ENCODE results near the gene SEMA5B. TPM values are rescaled to one million over a fixed set of nuclear protein-coding genes. Genes with fewer than 3 reads are reported as not detected.

Gene SEMA5B
- total and polyA plus RNA-seq, 4 donors, result 0.20 to 1.1 (median 0.23) TPM

GRCh38 chr3:122993124-122993978 is 34.2 kb downstream of the SEMA5B start:
- TF ChIP-seq EGR1 (IDR thresholded peaks at IDR 0.05; ENCODE audit: low read depth in 2 of 2), result no peak
- no peak for TF ChIP-seq REST (IDR thresholded peaks at IDR 0.05)
- no peak for TF ChIP-seq SP1 (IDR thresholded peaks at IDR 0.05)
- H3K36me3 ChIP-seq (ENCODE audit: control insufficient read depth in 4 of 4, insufficient read depth in 3 of 4, low read depth in 1 of 4, low read length in 3 of 4), result no peaks in the 10 kb centered on the region
- H3K9me3 ChIP-seq (ENCODE audit: control insufficient read depth in 4 of 4, low read length in 3 of 4), result no peaks in the 10 kb centered on the region
- H3K27me3 ChIP-seq (ENCODE audit: control insufficient read depth in 4 of 4, insufficient read depth in 4 of 4, low read length in 3 of 4), result no peaks in the 10 kb centered on the region
- H3K27ac ChIP-seq (ENCODE audit: low read depth in 1 of 2, low read length in 2 of 2), result no peak overlapping the region
- no peak overlapping the region for H3K4me3 ChIP-seq (ENCODE audit: low read depth in 1 of 3, low read length in 3 of 3)
- 62% methylated on average over 18 of the region's 18 CpGs for WGBS
- no peak for DNase-seq (ENCODE audit: low spot score)
- no peak overlapping the region for H3K9ac ChIP-seq (ENCODE audit: low read depth in 1 of 2, low read length in 2 of 2)
- no peaks in the 10 kb centered on the region for H3K4me1 ChIP-seq (ENCODE audit: control insufficient read depth in 4 of 4, insufficient read depth in 4 of 4, low read length in 3 of 4)

GRCh38 chr3:122992676-122993075 is 34.9 kb downstream of the SEMA5B start:
- H3K36me3 ChIP-seq (ENCODE audit: control insufficient read depth in 4 of 4, insufficient read depth in 3 of 4, low read depth in 1 of 4, low read length in 3 of 4), result no peaks in the 10 kb centered on the region
- H3K4me1 ChIP-seq (ENCODE audit: control insufficient read depth in 4 of 4, insufficient read depth in 4 of 4, low read length in 3 of 4), result no peaks in the 10 kb centered on the region
- TF ChIP-seq TAF1 (conservative IDR thresholded peaks at IDR 0.05) (no peak), SP1 (IDR thresholded peaks at IDR 0.05) (no peak), NR2F2 (IDR thresholded peaks at IDR 0.05) (no peak)
- H3K4me3 ChIP-seq (ENCODE audit: low read depth in 1 of 3, low read length in 3 of 3), result no peak overlapping the region
- no peaks in the 10 kb centered on the region for H3K9me3 ChIP-seq (ENCODE audit: control insufficient read depth in 4 of 4, low read length in 3 of 4)
- H3K9ac ChIP-seq (ENCODE audit: low read depth in 1 of 2, low read length in 2 of 2), result no peak overlapping the region
- no peak for DNase-seq (ENCODE audit: low spot score)
- no peak overlapping the region for H3K27ac ChIP-seq (ENCODE audit: low read depth in 1 of 2, low read length in 2 of 2)
- 79% methylated on average over 9 of the region's 9 CpGs for WGBS
- no peaks in the 10 kb centered on the region for H3K27me3 ChIP-seq (ENCODE audit: control insufficient read depth in 4 of 4, insufficient read depth in 4 of 4, low read length in 3 of 4)

- no peak overlapping the region for H3K4me3 ChIP-seq (ENCODE audit: low read depth in 1 of 3, low read length in 3 of 3)
- no peaks in the 10 kb centered on the region for H3K36me3 ChIP-seq (ENCODE audit: control insufficient read depth in 4 of 4, insufficient read depth in 3 of 4, low read depth in 1 of 4, low read length in 3 of 4)
- H3K27ac ChIP-seq (ENCODE audit: low read depth in 1 of 2, low read length in 2 of 2), result no peak overlapping the region
- WGBS, result 54% methylated on average over 6 of the region's 6 CpGs
- DNase-seq (ENCODE audit: low spot score), result no peak
- no peaks in the 10 kb centered on the region for H3K27me3 ChIP-seq (ENCODE audit: control insufficient read depth in 4 of 4, insufficient read depth in 4 of 4, low read length in 3 of 4)
- no peaks in the 10 kb centered on the region for H3K9me3 ChIP-seq (ENCODE audit: control insufficient read depth in 4 of 4, low read length in 3 of 4)
- no peaks in the 10 kb centered on the region for H3K4me1 ChIP-seq (ENCODE audit: control insufficient read depth in 4 of 4, insufficient read depth in 4 of 4, low read length in 3 of 4)
- TF ChIP-seq FOXA2 (IDR thresholded peaks at IDR 0.05), result no peak
- no peak for TF ChIP-seq MAX (IDR thresholded peaks at IDR 0.05)
- TF ChIP-seq ATF3 (IDR thresholded peaks at IDR 0.05), result no peak
- TF ChIP-seq TAF1 (conservative IDR thresholded peaks at IDR 0.05), result no peak
- TF ChIP-seq CTCF (IDR thresholded peaks at IDR 0.05; ENCODE audit: low read depth, low read length, missing input control), result no peak
- no peak overlapping the region for H3K9ac ChIP-seq (ENCODE audit: low read depth in 1 of 2, low read length in 2 of 2)
These were observed 35.4 kb downstream of the SEMA5B start for GRCh38 chr3:122992133-122992532.

Data from liver (tissue), 9 donors.